Common myeloid progenitor, CD34-positive (primary cell): Measurements from ENCODE around the gene PDIA5.

Experiments used
- CTCF ChIA-PET: fragments of 350-600 bp; sonication (Branson Sonifier 250); formaldehyde crosslinking; loops from one replicate; lab custom pipeline; 2021; ENCODE audit warnings: antibody characterized with exemption; lab: Charles Lee
- POLR2A ChIA-PET: fragments of 350-600 bp; sonication (Branson Sonifier 250); formaldehyde crosslinking; loops from one replicate; lab custom pipeline; 2021; ENCODE audit warnings: antibody characterized with exemption; lab: Charles Lee
- DNase-seq, 3 donors: peaks; one replicate each; pipeline versions ENCODE4 v3.0.0 to v3.0.0-alpha.2; 2013
- H3K27ac ChIP-seq, 2 experiments: 1 replicate in 1 of 2; 2 replicates in 1 of 2; pipeline ENCODE4 v1.7.0; 2013; ENCODE audit warnings: inconsistent platforms in 2 of 2, low read length in 2 of 2, mild to moderate bottlenecking in 2 of 2, low read depth in 1 of 2, moderate library complexity in 1 of 2; ENCODE audit not compliant: severe bottlenecking in 2 of 2, insufficient read depth in 1 of 2, poor library complexity in 1 of 2
- H3K27me3 ChIP-seq, 5 experiments: replicated peaks in 2 of 5; 1 replicate in 3 of 5; 2 replicates in 2 of 5; pipeline versions ENCODE4 v1.6.1 to v1.7.0; 2013; ENCODE audit warnings: low read length in 4 of 5, mild to moderate bottlenecking in 2 of 5, moderate library complexity in 2 of 5, inconsistent platforms in 1 of 5; ENCODE audit not compliant: insufficient read depth in 5 of 5, control insufficient read depth in 4 of 5
- H3K36me3 ChIP-seq, 4 experiments: 1 replicate in 2 of 4; 2 replicates in 2 of 4; pipeline versions ENCODE4 v1.6.1 to v1.7.0; 2013; ENCODE audit warnings: low read length in 3 of 4, control low read depth in 1 of 4, mild to moderate bottlenecking in 1 of 4; ENCODE audit not compliant: control insufficient read depth in 4 of 4, insufficient read depth in 4 of 4
- H3K4me1 ChIP-seq, 4 experiments: 1 replicate in 3 of 4; 2 replicates in 1 of 4; pipeline versions ENCODE4 v1.6.1 to v1.7.1; 2013; ENCODE audit warnings: low read length in 3 of 4, mild to moderate bottlenecking in 3 of 4, control low read depth in 1 of 4, inconsistent platforms in 1 of 4, moderate library complexity in 1 of 4; ENCODE audit not compliant: control insufficient read depth in 4 of 4, insufficient read depth in 4 of 4; ENCODE audit errors: control extremely low read depth in 1 of 4
- H3K4me3 ChIP-seq, 7 experiments: 1 replicate in 4 of 7; 2 replicates in 3 of 7; pipeline versions ENCODE4 v1.5.1 to v1.7.0; 2013; ENCODE audit warnings: mild to moderate bottlenecking in 7 of 7, low read length in 6 of 7, moderate library complexity in 6 of 7, inconsistent platforms in 2 of 7, low read depth in 2 of 7, control low read depth in 1 of 7; ENCODE audit not compliant: insufficient read depth in 4 of 7, control insufficient read depth in 1 of 7; ENCODE audit errors: extremely low read depth in 1 of 7
- H3K9me3 ChIP-seq, 5 experiments: 1 replicate in 4 of 5; 2 replicates in 1 of 5; pipeline versions ENCODE4 v1.6.1 to v1.7.1; 2013; ENCODE audit warnings: low read length in 4 of 5, mild to moderate bottlenecking in 2 of 5, inconsistent platforms in 1 of 5, low read depth in 1 of 5, moderate library complexity in 1 of 5; ENCODE audit not compliant: control insufficient read depth in 4 of 5, insufficient read depth in 2 of 5; ENCODE audit errors: control extremely low read depth in 1 of 5
- WGBS: methylation state at CpG from one replicate; pipeline ENCODE4 v1.1.5; 2013; ENCODE audit not compliant: insufficient coverage; 5-methylcytosine and 5-hydroxymethylcytosine counted together

The PDIA5 gene

GRCh38 chr3:123129092-123129491, 62.3 kb downstream of the PDIA5 start:
- H3K9me3 ChIP-seq = no peaks in the 10 kb centered on the region
- no peaks in the 10 kb centered on the region for H3K27me3 ChIP-seq
- no peak for DNase-seq
- ChIA-PET POLR2A (no interaction called here), CTCF (no interaction called here)
- peaks cover 4 to 74% (median 48%) of the 10 kb centered on the region in 4 experiments for H3K36me3 ChIP-seq
- H3K4me3 ChIP-seq = no peak overlapping the region
- no peaks in the 10 kb centered on the region for H3K4me1 ChIP-seq
- 94% methylated on average over 3 of the region's 3 CpGs for WGBS
- no peak overlapping the region for H3K27ac ChIP-seq

- 96% methylated on average over 4 of the region's 7 CpGs for WGBS
- Histone ChIP-seq H3K27me3 (no peaks in the 10 kb centered on the region), H3K4me3 (no peak overlapping the region), H3K9me3 (no peaks in the 10 kb centered on the region), H3K27ac (no peak overlapping the region), H3K4me1 (no peaks in the 10 kb centered on the region), H3K36me3 (peaks cover 4 to 74% (median 45%) of the 10 kb centered on the region in 4 experiments)
- DNase-seq = no peak
- CTCF ChIA-PET = no interaction called here
- POLR2A ChIA-PET = no interaction called here
Measured at GRCh38 chr3:123129532-123129931, 62.7 kb downstream of the PDIA5 start.

GRCh38 chr3:123130079-123130750, 63.4 kb downstream of the PDIA5 start:
- DNase-seq = no peak
- H3K4me3 ChIP-seq = no peak overlapping the region
- H3K27me3 ChIP-seq = no peaks in the 10 kb centered on the region
- no peaks in the 10 kb centered on the region for H3K4me1 ChIP-seq
- no peak overlapping the region for H3K27ac ChIP-seq
- WGBS = 100% methylated on average over 9 of the region's 12 CpGs
- POLR2A ChIA-PET = no interaction called here
- CTCF ChIA-PET = interaction anchor here (1.2 kb wide), 1 partner anchor 10 kb away, joined by 3 read pairs; no protein-coding TSS in a partner anchor
- H3K36me3 ChIP-seq = peaks cover 4 to 74% (median 40%) of the 10 kb centered on the region in 4 experiments
- no peaks in the 10 kb centered on the region for H3K9me3 ChIP-seq

- Histone ChIP-seq H3K27ac (no peak overlapping the region), H3K4me3 (no peak overlapping the region), H3K27me3 (no peaks in the 10 kb centered on the region), H3K9me3 (no peaks in the 10 kb centered on the region), H3K36me3 (peaks cover 9 to 50% (median 28%) of the 10 kb centered on the region in 4 experiments), H3K4me1 (no peaks in the 10 kb centered on the region)
- ChIA-PET CTCF (interaction anchor here (0.6 kb wide), 1 partner anchor 11 kb away, joined by 4 read pairs; no protein-coding TSS in a partner anchor), POLR2A (no interaction called here)
- 85% methylated on average over 10 of the region's 10 CpGs for WGBS
- DNase-seq = no peak
Measured at GRCh38 chr3:123134671-123135070, 67.8 kb downstream of the PDIA5 start.

- Histone ChIP-seq H3K9me3 (no peaks in the 10 kb centered on the region), H3K36me3 (peaks cover 11 to 47% (median 24%) of the 10 kb centered on the region in 4 experiments), H3K27me3 (no peaks in the 10 kb centered on the region), H3K27ac (no peak overlapping the region), H3K4me3 (no peak overlapping the region), H3K4me1 (no peaks in the 10 kb centered on the region)
- no peak for DNase-seq
- ChIA-PET CTCF (no interaction called here), POLR2A (no interaction called here)
- 100% methylated on average over 2 of the region's 2 CpGs for WGBS
Measured at GRCh38 chr3:123137001-123137400, 70.2 kb downstream of the PDIA5 start.

GRCh38 chr3:123138839-123139444, 72.1 kb downstream of the PDIA5 start:
- no peak for DNase-seq
- no peaks in the 10 kb centered on the region for H3K27me3 ChIP-seq
- no peak overlapping the region for H3K4me3 ChIP-seq
- POLR2A ChIA-PET = no interaction called here
- 82% methylated on average over 6 of the region's 8 CpGs for WGBS
- no peaks in the 10 kb centered on the region for H3K9me3 ChIP-seq
- CTCF ChIA-PET = no interaction called here
- H3K27ac ChIP-seq = no peak overlapping the region
- peaks cover 7 to 35% (median 20%) of the 10 kb centered on the region in 4 experiments for H3K36me3 ChIP-seq
- H3K4me1 ChIP-seq = no peaks in the 10 kb centered on the region

GRCh38 chr3:123139522-123139921, 72.7 kb downstream of the PDIA5 start:
- Histone ChIP-seq H3K27ac (no peak overlapping the region), H3K4me1 (no peaks in the 10 kb centered on the region), H3K9me3 (no peaks in the 10 kb centered on the region), H3K36me3 (peaks cover 7 to 30% (median 20%) of the 10 kb centered on the region in 4 experiments), H3K4me3 (no peak overlapping the region), H3K27me3 (no peaks in the 10 kb centered on the region)
- WGBS = 80% methylated on average over 5 of the region's 5 CpGs
- no peak for DNase-seq
- CTCF ChIA-PET = no interaction called here
- POLR2A ChIA-PET = no interaction called here
